GM19372 (cell line): Measurements from ENCODE around the gene GRB10.

Experiments
- ATAC-seq: cut with Tn5 transposase; IDR thresholded peaks from one replicate; pipeline ENCODE4 v1.9.1; 2021; ENCODE audit warnings: mild to moderate bottlenecking, low read depth, moderate library complexity; ENCODE audit not compliant: unreplicated experiment

GRB10 gene

DNA sequence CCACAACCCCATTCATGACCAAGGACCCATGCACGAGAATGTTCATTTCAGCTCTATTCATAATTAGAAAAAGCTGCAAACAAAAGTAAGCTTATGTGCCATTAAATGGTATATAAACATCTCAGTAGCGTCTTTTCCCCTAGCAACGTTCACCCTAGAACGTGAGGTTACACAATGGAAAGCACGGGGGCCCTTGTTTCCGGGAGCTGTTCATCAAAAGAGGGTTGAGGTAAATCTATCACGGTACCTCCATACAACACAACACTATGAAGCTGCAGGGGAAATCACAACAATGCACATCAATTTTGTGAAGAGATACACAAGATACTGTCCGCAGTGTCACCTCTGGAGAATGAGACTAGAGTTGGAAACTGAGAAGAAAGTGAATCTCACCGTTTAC lies 136.6 kb downstream of the GRB10 start:
- no peak for ATAC-seq

DNA sequence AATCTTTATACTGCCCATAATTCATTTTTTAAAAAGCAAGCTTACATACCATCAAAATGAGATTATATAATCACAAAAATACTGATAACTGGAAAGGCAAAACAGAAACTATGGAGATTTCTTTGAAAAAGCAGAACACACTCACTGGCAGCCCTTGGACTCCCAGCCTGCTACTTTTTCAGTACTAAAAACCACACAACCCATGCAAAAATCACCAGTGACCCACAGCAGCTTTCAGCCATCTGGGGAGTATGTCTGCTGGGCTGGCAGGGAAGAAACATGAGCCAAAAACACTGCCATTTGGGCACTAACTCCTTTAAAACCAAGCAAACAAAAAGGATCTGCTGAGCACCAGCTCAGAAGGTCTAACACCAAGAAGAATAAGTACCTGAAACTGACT lies 137.5 kb downstream of the GRB10 start:
- no peak for ATAC-seq

DNA sequence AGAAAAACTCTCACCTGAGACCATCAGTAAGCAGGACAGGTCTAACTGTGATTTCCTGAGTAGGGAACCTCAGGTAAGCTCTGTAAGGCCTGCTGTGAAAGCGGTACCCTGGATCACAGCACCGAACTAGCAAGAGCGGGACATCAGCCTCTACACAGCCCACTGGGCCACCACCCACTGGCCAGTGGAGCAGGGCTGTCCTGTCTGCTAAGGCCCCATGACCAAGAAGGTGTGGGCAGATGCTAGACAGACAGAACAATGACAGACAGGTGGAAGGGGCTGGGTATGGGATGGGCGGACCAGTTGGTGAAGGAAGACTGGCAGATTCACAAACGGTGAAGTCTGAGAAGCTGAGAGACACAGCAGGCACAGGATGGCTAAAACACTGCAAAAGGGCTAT lies 138.1 kb downstream of the GRB10 start:
- no peak for ATAC-seq

DNA sequence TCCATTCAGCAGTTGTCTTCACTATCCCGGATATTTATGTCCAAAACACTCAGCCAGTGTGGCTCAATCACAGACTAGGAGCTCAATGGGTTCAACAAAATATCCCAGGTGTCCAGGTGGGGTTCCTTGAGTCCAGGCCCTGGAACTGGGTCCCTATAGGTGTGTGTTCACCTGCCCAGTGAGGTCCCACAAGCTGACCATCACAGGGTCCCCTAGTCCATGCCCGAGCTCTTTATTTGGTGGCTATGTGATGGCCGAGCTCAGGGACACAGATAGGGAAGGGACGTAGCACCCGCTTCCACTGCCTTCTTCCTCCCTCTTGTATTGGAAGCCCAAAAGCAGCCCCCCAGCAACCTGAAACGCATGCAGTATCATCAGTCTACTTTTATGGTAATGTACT lies 138.6 kb downstream of the GRB10 start:
- ATAC-seq, result no peak

- no peak for ATAC-seq
Observed at GRCh38 chr7:50641442-50642405, 141.0 kb downstream of the GRB10 start.

- ATAC-seq, result no peak
Observed at GRCh38 chr7:50640779-50641178, 141.9 kb downstream of the GRB10 start.

- ATAC-seq, result no peak
Observed at GRCh38 chr7:50640256-50640655, 142.4 kb downstream of the GRB10 start.

GRCh38 chr7:50637725-50638643 lies 144.7 kb downstream of the GRB10 start:
- no peak for ATAC-seq

- ATAC-seq, result no peak
Observed at GRCh38 chr7:50634378-50634777, 148.3 kb downstream of the GRB10 start.

GRCh38 chr7:50633414-50633710 lies 149.3 kb downstream of the GRB10 start:
- no peak for ATAC-seq

GRCh38 chr7:50632561-50633413 lies 149.9 kb downstream of the GRB10 start:
- ATAC-seq, result peak; percentile 82

GRCh38 chr7:50631639-50632038 lies 151.1 kb downstream of the GRB10 start:
- no peak for ATAC-seq

GRCh38 chr7:50631100-50631499 lies 151.6 kb downstream of the GRB10 start:
- no peak for ATAC-seq

GRCh38 chr7:50629238-50629901 lies 153.3 kb downstream of the GRB10 start:
- ATAC-seq, result no peak

DNA sequence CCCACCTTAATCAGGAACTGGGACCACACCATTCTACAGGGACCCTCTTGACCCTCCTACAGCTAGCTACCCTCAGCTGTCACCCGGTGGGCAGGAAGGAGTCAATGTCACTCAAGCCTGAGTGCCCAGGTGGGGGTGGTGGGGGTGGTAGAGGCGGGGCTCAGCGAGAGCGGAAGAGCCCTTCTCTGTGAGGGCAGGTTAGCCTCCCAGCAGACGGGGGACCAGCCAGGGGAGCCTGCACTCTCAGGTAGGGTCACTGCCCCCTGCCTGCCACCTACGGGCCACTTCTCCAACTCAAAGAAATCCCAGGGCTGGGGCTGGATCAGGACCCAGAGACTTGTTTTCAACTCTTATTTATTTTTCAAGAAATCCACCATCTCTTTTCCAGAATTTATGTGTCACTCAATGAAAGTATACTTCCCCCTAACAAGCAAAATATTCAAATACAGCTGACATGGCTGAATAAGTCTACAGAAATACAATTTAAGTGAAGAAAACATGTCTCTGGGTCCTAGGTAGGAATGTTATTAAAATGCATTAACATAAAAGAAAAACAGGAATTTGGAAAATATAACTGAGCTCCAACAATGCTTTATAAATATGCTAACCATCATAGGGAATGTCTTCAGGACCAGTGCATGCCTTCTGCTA lies 154.1 kb downstream of the GRB10 start:
- ATAC-seq, result no peak

DNA sequence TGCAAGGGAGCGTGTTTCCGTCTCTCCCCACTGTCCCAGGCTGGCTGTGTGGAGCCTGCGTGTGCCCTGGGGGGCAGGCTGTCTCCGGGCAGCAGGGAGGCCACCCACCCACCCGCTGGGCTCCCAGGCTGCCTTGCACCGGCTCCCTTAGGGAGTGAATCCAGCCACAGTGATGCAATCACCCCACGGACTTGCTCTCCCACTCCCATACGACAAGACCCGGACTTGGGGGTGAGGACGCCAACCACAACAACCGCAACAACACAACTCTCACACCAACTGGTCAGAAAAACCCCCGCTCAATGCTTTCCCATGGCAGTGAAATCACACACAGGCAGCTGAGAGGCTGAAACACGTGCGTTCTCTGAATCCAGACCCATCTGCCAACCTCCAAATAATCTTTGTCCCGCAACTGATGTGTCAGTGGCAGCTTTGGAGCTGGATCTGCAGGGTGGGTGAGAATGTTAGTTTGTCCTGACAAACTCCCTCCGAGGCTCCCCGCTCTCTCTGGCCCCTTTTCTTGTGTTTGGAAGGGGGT lies 154.8 kb downstream of the GRB10 start:
- ATAC-seq, result no peak

DNA sequence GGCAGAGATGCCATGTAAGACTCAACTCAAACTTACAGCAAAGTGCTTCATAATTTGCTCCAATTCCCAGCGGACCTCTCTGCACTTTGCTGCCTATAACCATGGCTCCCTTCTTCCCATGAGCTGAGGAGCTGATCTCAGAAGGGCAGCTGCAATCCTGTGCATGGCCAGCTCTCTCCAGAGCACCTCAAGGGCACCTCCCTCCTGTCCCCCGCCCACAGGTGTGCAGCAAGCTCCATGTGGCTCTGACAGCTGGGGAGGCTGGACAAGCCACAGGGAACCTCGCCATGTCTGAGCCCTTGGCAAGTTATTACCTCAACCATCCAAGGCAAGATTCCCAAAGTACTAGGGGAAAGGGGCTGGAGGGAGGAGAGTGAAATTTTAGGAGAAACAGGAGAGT lies 156.4 kb downstream of the GRB10 start:
- ATAC-seq, result no peak

DNA sequence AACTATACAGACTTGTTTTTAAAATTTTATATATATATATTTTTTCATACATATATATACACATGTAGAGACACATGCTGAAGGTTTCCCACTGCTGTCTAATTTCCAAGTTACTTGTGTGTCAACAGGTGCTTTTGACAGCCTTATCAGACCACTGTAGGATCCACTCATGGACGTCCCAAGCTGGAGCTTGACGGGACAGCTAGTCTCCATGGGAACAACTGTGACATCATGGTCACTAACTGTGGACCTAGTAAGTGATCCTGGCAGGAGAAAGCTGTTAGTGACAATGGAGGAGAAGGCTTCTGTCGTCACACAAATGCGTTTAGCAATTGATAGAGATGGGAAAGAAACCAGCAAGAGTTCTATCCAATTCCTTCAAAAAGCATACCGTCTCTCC lies 157.3 kb downstream of the GRB10 start:
- no peak for ATAC-seq

- ATAC-seq, result no peak
Observed at GRCh38 chr7:50622821-50623220, 159.9 kb downstream of the GRB10 start.
